Right lung (tissue), 5 donors: ENCODE results near the gene NFATC1. TPM values are rescaled to one million over a fixed set of nuclear protein-coding genes. Genes with fewer than 3 reads are reported as not detected.
A peak's percentile ranks its signal among the peaks of the same experiment; 100 is the strongest.

ENCODE experiments used
- DNase-seq, 2 donors: peaks; one replicate each; pipeline ENCODE4 v3.0.0-alpha.2; 2013
- polyA plus RNA-seq, 5 donors: library from polyadenylated mRNA; unstranded; fragments of 120-200 nt; gene quantifications; one replicate each; pipeline versions ENCODE4 v1.2.1 to v1.2.3, GENCODE V29; 2013; ENCODE audit warnings: inconsistent platforms in 1 of 5, low replicate concordance in 1 of 5; ENCODE audit not compliant: insufficient read length in 5 of 5, insufficient read depth in 1 of 5

Gene NFATC1
- polyA plus RNA-seq, 5 donors = 5.6 to 8.0 (median 6.9) TPM

DNA sequence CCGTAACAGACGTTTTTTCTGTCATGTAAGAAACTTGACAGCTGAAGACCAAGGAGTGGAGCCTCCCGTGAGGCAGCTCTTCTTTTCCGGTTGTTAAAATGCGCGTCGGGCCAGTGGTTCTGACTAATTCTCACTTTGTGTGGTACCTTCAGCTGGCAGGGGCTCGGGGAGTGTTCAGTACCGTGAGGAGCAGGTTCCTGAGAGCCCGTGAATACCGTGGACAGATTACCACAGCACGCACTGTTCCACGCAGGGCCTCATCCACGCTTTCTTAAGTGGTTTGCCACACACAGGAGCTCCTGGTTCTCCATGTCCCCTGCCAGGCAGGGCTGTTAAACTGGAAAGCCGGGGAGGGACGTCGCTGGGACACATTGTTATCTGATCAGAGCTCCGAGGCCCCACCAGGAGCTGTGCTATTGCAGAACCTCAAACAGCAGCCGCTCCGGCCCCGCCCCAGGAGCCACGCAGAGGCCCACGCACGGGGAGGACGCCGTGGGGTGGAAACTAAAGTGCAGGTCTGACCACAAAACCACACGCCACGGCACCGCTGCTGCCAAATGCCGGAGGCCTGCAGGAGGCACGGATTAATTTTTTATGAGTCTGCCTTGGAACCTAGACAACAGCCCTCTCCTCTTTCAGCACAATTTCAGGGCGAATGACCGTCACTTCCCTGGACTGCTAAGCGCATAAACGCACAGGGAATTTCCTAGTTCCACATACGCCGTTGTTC, 43.3 kb downstream of the NFATC1 start:
- DNase-seq = no peak

DNA sequence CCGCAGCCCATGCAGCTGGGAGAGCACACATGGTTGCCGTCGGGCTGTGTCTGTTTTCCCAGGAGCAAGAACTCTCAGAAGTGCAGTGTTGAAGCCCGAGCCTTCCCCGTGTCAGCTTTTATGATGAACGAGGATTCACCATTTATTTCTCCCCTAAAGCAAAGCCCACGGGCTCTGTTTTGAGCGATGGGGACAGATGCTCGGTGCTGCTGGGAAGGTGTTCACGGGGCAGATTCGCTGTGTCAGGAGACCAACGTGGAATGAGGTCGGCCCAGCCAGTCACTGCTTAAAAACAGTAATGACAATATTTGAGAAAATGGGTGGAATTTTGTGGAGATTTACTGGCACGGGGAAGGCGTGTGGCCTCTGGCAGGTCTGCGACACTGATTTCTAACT, 43.9 kb downstream of the NFATC1 start:
- no peak for DNase-seq

GRCh38 chr18:79440316-79441110, 44.8 kb downstream of the NFATC1 start:
- DNase-seq = no peak

- no peak for DNase-seq
Observed at GRCh38 chr18:79441420-79441819, 45.7 kb downstream of the NFATC1 start.

- no peak for DNase-seq
Observed at GRCh38 chr18:79442508-79443221, 46.9 kb downstream of the NFATC1 start.

DNA sequence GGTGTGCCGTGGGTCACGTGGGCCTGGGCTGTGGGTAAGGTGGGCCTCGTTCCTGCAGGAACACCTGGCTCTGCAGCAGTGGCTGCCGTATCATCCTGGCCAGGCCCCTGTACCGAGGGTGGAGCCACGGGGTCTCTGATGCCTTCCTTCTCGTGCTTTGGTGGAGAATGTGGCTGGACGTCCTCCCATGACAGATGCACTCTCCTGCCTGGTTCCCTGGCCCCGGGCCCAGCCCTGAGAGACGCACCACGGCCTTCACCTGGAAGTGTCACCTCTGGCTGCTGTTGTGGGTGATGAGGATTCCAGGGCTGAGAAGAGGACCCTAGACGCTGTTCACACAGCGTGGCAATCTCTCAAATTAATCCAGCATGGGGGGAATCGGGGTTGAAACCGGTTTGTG, 49.5 kb downstream of the NFATC1 start:
- DNase-seq = no peak

DNA sequence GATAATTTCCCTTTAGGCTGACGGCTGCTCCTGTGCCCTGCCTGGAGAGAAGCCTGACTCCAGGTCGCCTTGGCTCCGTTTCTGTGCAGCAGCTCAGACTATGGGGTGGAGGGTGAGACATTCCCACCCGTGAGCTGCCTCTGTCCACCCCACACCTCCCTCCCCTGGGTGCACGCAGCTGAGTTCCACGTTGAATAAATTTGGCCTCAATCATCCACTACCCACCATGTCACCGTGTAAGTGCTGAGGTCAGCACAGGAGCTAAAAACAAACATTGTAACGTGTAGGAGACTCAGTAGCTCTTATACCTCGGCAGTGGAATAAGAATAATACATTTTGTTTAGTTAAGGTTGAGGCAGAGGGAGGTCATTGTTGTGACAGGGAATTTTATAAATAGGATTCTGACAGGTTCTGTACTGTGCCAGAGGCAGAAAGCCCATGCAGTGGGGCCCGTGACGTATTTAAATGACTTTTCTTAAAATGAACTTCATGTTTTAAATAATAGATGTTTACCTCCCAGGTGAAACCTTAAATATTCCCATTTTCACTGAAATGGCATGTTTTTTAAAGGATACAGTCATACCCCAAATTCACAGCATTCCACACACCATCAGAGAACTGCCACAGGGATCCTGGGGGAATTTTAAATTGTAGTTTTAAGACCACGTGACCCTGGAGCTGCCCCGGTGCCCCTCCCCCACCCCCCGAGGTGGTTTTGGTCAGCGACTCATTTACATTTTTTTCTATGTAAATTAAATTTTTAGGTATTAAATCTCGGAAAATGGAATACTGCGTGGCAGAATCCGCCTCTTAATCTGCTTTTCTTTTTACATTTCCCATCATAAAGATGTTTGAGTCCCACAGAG, 50.2 kb downstream of the NFATC1 start:
- DNase-seq = no peak

DNA sequence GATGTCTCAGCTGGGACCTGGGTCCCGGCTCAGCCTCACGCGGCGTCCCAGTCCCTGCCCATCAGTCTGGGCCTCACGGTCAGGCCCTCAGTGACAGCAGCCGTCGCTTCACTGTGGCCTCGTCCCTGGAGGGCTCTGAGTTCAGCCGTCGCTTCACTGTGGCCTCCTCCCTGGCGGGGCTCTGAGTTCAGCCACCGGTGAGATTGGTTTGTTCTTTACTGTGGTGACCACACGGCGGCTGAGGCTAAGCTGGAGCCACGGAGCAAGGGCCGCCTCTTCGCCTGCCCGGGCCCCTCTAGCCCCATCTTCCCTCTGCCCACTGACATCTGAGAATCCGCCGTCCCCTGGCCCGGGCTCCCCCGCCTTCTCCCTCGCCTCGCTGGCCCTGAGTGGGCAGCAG, 51.2 kb downstream of the NFATC1 start:
- no peak for DNase-seq

GRCh38 chr18:79447703-79448367, 52.1 kb downstream of the NFATC1 start:
- no peak for DNase-seq

DNA sequence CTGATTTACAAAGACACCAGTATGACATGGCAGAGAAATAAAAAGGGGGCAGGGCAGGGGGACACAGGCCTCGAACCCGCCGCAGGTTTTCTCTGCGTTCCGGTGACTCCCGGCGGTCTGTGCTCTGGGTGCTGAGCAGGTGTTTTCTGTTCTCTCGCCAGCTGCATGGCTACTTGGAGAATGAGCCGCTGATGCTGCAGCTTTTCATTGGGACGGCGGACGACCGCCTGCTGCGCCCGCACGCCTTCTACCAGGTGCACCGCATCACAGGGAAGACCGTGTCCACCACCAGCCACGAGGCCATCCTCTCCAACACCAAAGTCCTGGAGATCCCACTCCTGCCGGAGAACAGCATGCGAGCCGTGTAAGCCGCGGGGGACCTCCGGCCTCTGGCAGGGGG, 52.9 kb downstream of the NFATC1 start:
- DNase-seq = no peak

GRCh38 chr18:79449551-79450288, 54.0 kb downstream of the NFATC1 start:
- no peak for DNase-seq

DNA sequence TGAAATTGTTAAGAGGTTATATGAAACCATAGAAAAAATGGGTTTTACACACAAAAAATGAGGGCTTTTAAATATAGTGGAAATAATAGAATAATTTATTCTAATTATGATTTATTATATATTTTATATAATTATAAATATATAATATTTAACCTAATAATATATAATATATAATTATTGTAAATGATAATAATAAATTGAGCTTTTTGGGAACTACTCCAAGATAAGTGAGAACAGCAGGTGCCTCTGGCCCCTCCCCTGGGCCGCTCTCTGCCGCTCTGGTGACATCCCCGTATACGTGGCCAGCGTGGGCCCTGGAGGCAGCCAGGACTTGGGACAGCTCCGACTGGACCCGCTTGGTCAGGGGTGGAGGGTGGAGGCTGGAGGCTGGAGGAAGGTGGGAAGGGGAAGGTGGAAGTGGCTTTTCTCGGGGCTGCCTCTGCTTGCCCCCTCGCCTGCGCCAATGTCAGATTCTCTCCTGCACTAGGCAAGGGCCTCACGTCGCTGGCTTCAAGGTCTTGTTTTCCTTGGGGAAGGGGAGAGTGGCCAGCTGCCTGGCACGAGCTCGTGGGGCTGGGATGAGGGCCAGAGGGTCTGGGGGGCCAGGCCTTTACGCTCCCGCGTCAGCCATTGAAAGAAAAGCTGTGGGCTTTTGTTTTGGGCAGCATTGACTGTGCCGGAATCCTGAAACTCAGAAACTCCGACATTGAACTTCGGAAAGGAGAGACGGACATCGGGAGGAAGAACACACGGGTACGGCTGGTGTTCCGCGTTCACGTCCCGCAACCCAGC, 54.8 kb downstream of the NFATC1 start:
- no peak for DNase-seq

GRCh38 chr18:79451237-79452125, 55.8 kb downstream of the NFATC1 start:
- no peak for DNase-seq

- DNase-seq = no peak
Observed at GRCh38 chr18:79452190-79452990, 56.7 kb downstream of the NFATC1 start.

GRCh38 chr18:79452991-79453645, 57.4 kb downstream of the NFATC1 start:
- DNase-seq = no peak

DNA sequence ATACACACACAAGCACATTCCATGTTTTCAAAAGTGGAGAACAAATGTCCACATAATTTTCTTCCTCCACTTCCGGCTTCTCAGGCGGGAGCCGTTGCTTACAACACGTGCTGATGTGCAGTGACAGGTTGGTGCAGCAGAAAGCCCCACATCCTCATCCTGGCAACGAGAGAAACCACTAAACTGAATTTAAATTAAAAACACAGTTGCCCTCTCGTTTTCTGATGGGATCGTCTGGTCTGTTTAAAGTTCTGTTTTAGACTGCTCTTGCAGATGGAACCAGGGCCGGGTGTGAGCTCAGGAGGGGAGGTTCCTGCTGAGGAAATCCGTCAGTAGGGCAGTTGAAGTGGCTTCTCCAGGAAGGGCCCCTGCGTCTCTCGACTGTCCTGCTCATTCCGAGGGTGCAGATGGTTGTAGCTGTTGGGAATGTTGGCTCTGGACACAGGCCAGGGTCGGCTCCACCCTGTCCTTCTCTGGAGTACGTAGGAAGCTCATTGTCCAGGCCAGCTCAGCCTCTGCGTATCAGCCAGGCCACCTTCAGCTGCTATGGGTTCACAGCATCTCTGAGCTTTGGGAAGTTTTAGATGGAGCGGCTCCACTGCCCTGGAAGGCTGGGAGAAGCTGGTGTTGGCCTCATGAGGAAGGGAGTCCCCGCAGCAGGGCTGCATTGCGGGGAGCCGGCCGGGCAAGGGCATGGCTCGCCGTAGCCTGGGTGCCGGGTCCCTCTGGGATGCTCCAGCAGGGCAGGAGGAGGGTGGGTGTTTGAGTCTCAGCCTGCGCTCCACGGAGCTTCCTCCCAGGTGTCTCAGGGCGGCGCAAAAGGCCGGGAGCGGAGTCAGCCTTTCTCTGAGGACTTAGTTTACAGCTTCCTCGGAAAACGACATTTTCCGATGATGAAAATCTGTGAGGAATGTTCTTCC, 58.3 kb downstream of the NFATC1 start:
- peak in 1 of 2 donors; percentile 13 for DNase-seq
